GM19467 (cell line): ENCODE measurements around the gene VGLL3.
A peak's percentile ranks its signal among the peaks of the same experiment; 100 is the strongest.
"Not testable (repeated sequence)": the region's sequence is repeated elsewhere in the genome, so short reads cannot be mapped to it uniquely, and the experiment has no call there.

Experiments used
- ATAC-seq: cut with Tn5 transposase; IDR thresholded peaks from one replicate; pipeline ENCODE4 v1.9.1; 2021; ENCODE audit warnings: mild to moderate bottlenecking, moderate library complexity; ENCODE audit not compliant: unreplicated experiment

Gene VGLL3

DNA sequence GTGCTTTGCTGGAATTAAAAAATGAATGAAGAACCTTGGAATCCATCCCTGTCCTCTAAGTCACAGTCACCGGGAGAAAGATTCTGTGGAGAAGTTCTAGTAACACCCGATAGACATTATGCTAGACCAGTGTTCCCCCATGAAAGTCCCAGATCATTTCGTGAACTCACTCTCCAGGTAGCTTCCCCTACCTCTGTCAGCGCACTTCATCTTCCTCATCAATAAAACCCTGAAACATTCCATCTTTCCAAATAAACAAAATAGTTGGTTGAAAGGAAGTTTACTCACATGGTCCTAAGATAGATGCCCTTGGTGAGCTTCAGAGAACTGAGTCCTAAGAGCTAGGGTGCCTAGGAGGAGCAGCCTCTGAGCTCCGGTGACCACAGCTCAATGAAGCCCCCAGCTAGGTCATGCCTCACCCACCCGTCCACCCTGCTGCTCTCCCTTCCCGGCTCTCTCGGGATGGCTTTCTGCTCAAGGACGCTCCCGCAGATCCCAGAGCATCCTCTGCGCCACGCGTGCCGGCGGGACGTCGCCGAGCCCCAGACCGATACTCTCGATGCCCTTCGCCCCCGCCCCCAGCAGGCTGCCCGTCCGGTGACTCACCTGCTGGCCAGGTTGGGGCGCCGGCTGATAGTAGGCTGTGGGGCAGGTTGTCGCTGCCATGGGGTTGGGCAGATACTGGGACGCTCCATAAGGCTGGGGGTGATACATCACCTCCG, 776 bp downstream of the VGLL3 start:
- no peak for ATAC-seq

DNA sequence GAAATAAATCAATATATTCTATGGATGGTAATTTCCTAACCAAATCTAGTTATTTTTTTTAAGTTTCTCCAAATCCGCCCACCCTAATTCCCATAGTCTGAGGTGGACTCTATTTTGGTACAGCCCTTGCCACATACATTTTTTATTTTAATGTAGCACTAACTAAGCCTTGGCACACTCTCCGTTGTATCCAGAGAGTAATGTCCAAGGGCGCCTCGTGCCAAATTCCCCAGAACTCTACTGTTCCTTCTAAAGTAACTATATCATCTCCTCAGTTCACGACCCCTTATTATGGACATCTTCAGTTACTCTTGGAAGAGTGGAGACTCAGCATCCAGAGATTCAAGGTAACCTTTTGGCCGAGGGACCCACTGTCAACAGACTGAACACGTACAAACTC, 1.3 kb downstream of the VGLL3 start:
- ATAC-seq, result no peak

DNA sequence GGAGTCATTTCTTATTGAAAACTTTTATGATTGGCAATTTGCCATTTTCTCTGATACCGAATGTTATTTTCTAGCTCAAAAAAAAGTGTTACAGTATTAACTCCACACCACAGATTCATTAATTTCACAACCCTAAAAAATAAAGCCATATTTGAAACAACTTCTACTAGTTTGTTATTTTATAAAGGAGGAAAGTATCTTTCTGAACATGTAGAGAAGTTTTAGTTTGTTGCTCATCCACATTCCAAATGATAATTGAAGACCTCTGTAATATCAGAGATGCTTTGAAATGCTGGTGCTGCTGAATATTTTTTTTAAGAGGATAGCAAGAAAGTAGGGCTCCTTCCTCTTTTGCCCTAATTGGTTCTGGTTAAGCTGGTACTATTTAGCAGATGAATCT, 1.9 kb downstream of the VGLL3 start:
- no peak for ATAC-seq

DNA sequence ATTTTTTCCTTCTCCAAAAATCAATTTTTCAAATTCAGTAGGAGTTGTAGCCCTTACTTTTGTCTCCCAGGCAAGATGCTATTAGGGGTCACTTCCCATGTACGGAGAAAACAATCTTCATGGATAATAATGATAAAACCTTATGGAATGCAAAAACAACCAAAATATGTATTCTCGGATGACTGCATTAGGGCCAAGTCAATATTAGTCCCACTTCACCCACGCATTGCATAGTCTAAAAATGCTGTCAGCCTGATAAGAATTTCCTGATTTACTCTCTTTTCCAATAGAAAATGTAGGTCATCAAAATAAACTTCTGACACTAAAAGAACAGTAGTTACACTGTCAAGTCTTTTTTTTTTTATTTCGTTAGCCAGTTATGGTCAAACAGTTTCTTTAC, 2.7 kb downstream of the VGLL3 start:
- ATAC-seq, result no peak

DNA sequence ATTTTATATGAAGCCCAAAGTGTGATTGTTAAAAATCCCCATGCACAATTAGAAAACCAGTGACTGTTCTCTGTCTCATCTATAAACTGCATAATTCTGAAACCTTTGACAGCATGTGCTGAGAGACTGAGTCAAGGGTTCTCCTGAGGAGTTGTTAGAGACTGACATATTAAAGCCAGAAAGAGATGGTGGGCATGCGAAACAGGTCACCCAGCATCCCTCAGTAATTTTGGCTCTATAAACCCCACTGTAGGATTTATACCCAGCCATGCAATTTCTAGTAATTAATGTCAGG, 3.6 kb downstream of the VGLL3 start:
- ATAC-seq, result no peak

DNA sequence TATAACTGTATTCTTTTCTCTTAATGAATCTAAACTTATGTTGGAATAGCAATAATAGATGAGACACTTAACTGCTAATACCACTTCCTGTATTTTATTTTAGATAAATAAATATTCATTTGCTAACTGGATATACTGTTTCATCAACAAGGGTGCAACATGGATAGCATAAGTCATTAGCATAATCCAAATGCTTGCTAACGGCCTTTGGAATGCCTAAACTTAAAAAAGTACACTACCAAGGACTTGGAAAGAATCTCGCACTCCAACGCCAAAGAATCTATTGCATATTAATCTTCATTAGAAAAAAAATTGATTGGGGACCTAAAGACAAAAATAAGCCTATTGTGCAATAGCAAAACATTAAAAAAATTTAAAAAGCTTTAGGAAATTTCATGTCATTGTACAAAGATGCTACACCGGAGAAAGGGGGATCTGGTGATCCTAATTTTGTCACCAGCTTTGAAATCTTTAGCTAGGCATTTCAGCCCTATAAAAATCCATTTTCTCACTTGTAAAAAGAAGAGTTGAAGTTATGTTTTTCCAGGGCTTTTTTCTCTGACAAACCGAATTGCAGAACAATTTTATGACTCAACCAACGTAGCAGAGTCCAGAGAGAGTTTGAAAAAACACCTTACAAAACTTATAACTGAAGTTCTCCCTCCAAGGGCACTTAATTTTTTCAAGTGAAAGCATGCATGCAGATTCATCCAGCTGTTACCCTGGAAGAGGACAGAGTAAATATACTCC, 4.1 kb downstream of the VGLL3 start:
- ATAC-seq, result no peak

DNA sequence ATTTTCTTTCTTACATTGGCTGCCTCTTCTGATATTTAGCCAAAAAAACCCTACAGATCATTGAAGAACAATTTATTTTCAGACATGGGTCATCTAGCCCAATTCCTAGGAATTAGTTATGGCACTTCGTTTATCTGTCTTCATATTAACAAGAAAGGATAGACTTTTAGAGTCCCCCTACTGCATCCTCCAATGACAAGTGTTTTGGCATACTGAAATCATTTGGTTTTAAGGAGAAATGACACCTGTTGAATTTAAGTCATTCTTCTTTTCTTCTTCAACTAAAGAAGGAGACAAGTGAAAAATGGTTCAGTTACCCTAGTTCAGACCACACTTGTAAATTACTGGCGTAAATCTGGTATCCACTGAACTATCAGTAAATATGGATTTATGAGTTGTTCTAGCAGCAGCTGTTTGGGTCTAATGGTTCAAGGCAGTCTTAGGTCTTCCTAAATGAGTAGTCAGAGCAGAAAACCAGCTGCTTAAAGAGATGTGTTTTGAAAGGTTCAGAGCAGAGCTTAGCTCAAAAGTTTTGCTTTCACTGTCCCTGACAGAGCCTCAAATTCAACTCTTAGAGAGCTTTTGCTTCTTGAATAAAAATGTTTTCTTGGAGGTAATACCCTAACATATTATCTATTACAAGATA, 5.6 kb downstream of the VGLL3 start:
- no peak for ATAC-seq

DNA sequence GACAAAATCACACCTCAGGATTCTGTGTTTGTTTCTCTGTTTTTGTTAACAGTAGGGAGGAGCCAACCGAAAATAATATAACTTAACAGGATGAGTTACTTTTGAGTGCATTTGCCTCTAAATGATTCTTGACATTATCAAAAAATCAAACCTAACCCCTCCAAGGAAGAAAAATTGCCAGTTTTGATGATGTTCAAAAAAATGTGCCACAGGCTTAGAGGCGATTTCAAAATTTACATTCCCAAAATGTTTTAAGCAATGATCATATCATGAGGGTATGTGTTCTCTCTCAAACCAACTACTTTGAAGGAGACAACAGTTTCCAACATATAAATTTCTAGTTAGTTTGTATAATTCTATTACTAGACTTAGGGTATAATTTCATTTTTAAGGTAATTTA, 6.7 kb downstream of the VGLL3 start:
- no peak for ATAC-seq

DNA sequence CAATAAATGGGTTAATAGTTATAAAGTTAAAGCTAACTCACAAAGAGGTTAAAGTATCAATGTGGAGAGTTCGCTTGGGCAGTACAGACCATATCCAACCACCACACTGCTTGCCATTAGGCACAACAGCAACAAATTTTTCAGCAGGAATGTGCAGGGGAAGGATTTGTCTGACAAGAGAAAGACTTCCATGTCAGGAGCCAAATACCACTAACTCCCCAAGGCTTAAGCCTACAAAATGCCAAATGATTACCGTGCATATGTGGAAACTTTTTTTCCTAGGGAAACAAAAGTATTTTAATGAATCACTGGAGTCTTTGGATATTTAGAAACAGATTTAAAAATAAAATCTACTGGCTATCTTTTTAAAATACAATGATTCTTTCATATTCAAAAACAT, 8.1 kb downstream of the VGLL3 start:
- no peak for ATAC-seq

DNA sequence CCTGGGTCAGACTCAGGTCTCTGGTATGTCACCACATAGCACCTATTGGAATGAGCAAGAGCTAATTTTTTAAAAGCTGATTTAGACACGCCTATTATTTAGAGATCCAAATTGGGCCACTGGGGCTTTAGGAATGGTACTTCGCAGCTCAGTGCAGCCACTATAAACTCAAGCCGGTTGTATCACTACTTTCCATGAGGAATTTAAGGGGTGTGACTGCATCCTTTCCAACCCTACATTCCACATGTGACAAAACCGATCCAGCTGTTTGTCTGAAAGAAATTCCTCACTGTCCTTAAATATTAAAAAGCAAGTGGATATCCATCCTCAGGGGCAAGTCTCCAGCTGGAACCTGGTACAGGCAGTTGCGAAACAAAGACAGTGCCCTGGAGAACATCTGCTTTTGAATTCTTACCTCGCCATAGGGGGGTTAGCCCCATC, 12.8 kb downstream of the VGLL3 start:
- ATAC-seq, result no peak

DNA sequence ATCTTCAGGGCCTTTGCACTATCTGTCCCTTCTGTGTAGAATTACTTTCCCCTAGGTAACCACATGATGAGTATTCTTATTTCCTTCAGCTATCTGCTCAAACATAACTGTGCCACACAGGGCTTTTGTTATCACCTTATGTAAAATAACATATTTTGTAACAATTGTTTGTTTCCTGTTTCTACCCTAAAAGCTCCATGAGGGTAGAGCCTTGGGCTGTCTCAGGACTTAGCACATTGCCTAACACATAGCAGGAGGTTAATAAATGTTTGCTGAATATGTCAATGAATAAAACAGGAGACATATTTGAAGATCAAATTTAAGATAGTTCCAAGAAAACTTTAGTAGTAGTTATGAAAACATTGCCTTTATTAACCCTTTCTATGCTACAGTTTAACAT, 14.7 kb downstream of the VGLL3 start:
- no peak for ATAC-seq

DNA sequence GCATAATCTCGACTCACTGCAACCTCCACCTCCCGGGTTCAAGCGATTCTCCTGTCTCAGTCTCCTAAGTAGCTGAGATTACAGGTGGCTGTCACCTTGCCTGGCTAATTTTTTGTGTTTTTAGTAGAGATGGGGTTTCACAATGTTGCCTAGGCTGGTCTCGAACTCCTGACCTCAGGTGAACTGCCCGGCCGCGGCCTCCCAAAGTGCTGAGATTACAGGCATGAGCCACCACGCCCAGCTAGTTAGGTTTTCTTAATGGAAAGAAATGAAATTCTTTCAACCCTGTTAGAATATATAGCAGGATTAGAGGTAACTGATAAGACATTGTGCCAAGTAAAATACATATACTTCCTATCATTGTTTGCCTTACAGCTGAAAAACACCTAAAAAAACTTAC, 16.8 kb downstream of the VGLL3 start:
- ATAC-seq, result not testable (repeated sequence)

DNA sequence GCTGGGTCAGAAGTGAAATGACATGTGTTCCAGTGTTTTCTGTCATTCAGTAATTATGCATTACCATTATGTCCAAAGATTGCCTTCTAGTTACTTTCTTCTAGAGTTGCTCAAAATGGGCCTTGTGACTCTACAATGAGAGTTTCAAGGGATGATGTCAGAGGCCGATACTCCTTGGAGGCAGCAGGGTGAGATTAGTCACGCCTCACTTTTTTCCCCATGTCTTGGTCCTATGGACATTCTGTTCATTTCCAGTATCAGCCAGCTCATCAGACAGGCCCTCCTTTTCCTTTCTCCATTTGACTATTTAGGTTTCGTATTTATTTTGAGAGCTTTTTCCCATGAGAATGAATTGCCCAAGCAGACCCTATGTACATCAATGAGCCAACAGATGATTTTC, 17.5 kb downstream of the VGLL3 start:
- ATAC-seq, result no peak

DNA sequence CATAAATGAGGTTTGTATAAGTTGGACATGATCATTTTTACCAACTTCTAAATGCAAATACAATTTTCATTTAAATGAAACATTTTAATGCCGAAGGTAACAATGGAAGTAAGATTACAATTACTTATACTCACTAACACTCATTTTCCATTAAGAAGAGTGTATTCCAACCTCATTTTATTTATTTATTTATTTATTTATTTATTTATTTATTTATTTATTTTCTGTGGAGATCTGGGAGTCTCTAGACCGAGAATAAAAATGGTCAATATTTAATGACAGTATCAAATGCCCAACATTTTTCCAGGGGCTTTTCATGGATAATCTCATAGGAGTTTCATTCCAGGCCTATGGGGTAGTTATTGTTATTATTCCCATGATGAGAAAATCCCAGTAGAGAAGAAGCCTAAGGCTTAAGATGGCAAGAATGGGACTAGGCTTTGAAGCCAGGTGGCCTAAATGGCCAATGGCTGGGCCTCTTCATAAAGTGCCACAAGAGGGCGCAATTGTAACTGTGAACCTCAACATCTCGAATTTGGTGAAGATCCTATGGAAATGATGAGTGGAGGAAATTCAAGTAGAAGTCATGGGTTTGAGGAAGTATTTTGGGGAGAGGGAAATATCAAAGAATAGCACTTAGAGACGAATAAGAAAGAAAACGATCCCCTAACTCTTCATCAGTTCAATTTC, 21.3 kb downstream of the VGLL3 start:
- peak; percentile 67 for ATAC-seq

DNA sequence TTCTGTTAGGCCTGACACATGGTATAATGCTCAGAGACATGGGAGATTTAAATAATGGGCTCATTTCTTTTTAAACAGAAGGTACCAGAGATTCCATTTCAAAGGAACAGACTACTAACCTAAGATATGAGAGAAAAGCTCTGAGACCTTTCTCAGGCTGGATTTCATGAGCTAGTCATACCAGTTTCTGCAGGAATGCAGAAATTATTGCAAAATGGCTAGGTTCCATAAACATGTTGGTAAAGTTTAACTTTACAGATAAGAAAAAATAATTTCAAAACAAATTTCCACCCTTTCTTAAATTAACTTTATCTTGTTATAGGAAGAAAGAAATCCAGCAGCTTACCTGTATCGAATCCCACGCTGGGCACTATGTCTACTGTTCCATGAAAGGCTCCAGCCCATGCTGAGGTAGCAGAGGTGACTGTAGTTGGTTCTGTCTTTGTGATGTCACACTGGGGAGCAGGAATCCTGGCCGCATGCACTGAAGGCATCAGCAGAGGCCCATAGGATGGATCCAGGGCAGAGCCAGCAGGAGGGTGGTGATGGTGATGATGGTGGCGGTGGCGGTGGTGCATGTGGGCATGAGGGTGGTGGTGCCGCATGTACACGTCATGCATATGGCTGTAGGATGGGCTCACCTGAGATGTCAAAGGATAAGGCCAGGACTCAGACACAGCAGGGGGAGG, 22.6 kb downstream of the VGLL3 start:
- ATAC-seq, result no peak

DNA sequence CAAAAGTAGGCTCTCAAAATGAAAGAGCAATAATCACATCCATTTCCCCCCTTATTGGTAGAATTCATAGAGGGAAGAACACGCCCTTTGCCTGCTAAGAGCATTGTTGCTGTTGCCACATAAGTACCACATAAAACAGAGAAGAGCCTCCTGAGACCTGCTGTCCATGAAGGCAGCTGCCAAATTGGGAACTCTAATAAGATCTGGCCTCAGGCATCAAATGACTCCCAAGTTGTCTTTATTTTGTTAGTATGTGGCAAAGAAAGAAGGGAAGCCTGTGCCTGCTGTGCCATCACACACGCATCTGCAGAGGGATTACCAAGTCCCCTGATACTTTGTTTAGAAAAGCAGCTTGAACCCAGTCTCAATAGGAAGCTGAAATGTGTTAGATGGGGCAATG, 23.9 kb downstream of the VGLL3 start:
- no peak for ATAC-seq

DNA sequence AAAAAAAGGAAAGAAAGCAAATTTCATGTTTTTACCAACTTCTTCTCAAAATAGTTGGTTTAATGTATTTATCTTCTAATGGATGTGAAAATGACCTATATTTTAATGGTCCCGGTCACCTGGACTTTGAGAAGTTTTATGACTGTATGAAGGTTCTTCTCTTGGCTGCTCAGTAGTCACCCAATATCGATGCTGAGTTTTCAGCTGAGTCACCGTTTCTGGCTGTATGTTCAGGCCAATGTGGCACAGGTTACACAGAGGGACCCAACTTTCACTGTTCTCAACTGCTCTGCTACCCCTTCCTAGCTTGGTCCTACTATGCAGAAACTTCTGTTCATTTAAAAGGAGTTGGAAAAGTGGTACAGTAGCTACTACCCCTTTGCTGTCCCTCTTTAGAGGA, 25.8 kb downstream of the VGLL3 start:
- ATAC-seq, result no peak

DNA sequence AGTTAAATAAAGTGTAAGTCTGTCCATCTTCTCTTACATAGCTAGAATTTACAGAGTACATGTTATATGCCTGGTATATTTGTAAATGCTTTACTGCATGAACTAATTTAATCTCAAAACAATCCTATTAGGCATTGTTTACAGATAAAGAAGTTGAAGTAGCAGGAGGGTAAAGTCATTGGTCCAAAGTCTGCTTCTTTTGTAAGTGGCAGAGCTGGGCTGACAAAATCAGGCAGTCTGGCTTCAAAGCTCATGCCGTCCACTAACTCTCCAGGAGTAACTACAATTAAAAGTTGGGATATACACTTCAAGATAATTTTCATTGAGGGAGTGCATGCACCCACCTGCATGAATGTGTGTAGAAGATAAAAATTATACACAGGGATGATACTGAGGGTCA, 27.3 kb downstream of the VGLL3 start:
- no peak for ATAC-seq

DNA sequence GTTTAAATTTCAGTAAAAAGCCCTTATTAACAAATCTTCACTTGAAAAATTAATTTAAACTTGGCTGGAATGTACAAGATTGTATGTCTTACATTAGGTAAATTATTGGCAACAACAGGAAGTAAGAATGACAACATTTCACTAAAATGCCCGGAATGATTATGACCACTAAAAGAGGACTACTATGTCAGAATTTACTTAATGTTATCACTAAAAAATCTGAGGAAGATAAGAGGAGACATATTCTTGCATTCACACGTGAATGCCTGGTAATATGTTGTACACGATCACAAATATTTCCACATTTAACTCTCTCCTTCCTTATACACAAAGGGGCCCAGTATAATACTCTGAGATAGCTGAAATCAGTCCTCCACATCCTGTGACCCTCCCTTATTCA, 29.7 kb downstream of the VGLL3 start:
- no peak for ATAC-seq

DNA sequence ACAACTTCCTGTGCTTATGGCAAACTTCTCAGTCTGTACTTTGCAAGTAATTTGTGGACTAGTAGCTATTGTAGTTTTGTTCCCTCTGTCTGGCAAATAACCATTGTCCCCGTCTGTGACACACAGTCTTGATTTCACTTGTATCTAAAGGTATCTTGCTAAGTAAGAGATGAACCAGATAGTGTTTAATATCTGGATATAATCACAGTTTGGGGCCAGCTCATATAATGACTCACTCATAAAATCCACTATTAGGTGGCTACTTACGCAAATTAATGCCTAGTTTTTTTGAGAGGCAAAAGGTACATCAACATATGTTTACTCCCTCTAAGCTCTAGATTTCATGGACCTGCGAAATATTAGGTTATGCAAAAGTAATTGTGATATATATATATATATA, 30.4 kb downstream of the VGLL3 start:
- no peak for ATAC-seq

DNA sequence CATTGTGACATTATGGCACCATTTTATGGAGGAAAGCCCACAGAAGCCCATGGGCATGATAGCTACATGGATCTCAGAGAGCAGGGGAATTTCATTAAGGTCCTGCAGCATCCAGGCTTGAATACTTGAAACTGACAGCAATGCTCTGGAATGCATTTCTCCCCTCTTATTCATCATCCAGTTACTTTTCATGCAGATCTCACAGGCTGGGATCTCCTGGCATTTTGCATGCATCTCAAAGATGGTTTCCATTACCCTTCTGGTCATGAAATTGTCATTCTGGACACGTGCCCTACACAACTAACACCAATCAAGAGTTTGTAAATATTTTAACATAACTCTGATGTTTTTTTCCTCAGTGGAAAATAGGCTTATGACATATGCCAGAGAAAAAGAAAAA, 32.4 kb downstream of the VGLL3 start:
- no peak for ATAC-seq
